Stimulated activated CD4-positive, alpha-beta T cell treated with anti-CD3 and anti-CD28 coated beads, TNF-alpha, amount 100 ng/mL, for 24 hours (primary cell): ENCODE results near the gene IAH1.

Experiments
- DNase-seq, 3 experiments: peaks; one replicate each; pipeline ENCODE4 v3.0.0-alpha.2; 2020; ENCODE audit warnings: low read depth in 3 of 3

The IAH1 gene

GRCh38 chr2:9474361-9475057 lies at the start of gene IAH1:
TSS of gene IAH1 (plus strand) at chr2:9474551. CDS start at chr2:9474567, 16 bp downstream.
- peak; percentile 41 to 62 (median 42) for DNase-seq

GRCh38 chr2:9428965-9429577 lies 45.3 kb upstream of the IAH1 start:
- no peak for DNase-seq

DNA sequence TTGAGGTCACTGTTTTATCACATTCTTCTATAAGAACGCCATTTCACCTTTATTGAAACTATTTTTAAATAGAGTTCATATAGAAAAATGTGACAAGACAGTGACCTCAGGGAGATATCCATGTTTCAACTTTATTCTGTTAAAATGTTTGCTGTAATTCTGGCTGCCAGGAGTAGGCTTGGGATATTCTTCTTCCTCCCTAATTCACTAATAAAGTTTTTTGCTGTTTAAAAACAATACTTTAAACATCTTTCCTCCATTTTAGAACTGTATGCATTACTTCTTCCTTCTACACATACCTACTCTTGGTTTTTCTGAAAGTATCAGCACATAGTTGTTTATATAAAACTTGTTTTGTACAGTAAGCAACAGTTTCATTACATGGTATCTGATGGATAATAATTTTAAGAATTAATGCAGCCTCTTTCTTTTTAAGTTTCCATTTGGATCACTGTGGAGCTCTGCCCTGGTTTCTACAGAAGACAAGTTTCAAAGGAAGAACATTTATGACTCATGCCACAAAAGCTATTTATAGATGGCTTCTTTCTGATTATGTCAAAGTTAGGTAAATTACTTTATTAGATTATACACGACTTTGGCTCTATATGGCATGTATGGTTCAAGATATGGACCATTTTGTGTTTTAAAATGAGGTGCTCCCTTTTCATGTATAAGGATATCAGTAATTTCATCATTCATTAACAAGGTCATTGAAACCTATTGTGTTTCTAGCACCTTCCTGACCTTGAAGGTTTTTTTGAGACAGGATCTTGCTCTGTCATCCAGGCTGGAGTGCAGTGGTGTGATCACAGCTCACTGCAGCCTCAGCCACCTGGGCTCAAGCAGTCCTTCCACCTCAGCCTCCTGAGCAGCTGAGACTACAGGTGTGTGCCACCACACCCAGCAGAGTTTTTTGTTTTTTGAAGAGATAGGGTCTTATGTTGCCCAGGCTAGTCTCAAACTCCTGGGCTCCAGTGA lies 43.7 kb upstream of the IAH1 start:
- no peak for DNase-seq

DNA sequence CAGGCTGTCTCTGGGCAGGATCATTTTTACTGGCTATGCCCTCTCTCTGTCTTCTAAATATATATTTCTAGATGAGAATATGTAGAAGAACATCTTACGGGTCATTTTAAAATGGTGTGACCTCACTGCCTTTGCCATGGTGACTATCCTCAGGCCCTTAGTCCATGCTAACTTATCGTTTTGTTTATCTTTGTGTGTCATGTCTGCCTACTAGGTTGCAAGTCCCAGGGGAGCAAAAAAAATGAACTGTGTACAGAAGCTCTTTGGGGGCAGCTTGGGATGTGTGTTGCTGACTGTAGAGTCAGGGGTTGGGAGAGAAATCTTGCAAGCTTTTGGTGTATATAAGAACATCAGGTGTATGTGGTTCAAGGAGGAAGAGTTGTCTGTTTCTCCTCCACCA lies 39.9 kb upstream of the IAH1 start:
- no peak for DNase-seq

DNA sequence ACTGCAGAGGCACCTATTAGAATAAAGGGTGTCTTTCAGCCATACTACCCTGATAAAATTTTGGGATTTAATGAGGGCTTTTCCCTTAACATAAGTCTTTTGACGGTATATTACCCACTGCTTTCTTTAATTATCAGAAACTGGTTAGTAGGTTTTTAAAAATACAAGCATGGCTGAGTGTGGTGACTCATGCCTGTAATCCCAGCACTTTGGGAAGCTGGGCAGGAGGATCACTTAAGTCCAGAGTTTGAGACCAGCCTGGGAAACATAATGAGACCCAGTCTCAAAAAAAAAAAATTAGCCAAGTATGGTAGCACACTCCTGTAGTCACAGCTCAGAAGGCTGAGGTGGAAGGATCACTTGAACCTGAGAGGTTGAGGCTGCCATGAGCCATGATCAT lies 34.8 kb upstream of the IAH1 start:
- no peak for DNase-seq

DNA sequence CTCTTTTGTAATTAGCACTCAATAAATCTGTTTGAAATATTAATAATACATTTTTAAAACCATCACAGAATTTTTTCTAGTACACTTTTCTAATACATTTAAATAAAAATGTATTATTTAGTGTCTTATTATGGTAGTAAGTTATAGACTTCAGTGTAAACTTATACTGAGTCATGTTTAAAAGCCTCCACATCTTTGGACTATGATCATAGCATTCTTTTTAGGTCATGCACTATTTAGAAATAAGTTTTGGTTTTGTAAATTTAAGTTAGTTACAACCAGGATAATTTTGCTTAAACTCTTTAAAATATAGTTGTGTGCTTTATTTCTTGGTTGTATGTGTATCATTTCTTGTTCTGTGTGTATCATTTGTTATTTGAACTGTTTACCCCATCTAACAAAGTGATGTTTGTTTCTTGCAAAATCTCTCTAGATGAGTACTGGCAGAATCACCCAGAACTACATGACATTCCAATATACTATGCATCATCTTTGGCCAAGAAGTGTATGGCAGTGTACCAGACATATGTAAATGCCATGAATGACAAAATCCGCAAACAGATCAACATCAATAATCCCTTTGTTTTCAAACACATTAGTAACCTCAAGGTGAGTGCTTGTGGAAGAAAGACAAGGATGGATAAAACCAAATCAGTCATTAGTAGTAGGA lies 34.2 kb upstream of the IAH1 start:
- DNase-seq = no peak

DNA sequence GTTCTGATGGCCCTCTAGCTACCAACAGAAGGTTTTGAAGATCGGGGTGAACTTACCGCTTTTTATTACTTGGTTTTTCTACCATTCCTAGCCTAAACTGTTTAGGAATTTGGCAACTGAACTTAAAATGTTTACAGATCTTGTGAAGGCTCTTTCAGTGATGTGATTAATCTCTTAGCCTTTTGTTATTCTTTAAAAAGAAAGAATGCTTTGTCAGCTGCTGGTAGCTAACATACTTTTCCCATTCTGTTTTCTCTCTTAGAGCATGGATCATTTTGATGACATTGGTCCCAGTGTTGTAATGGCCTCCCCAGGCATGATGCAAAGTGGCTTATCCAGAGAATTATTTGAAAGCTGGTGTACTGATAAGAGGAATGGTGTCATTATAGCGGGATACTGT lies 32.8 kb upstream of the IAH1 start:
- DNase-seq = no peak

DNA sequence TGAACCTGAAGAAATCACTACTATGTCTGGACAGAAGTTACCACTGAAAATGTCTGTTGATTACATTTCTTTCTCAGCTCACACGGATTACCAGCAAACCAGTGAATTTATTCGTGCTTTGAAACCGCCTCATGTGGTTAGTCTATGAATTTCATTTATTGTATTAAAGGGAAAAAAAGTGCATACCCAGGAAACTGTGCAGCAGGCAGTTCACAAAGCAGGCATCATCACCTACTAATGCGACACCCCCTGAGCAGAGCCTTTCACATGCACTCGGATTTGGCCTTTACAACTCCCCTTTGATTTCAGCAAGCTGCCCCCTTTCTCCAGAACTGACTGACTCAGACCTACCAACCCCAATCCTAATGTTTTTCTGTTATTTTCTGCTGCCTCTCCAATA lies 30.8 kb upstream of the IAH1 start:
- DNase-seq = no peak

GRCh38 chr2:9445089-9445488 lies 29.3 kb upstream of the IAH1 start:
- no peak for DNase-seq

GRCh38 chr2:9451231-9451630 lies 23.1 kb upstream of the IAH1 start:
- no peak for DNase-seq

GRCh38 chr2:9460441-9461017 lies 13.8 kb upstream of the IAH1 start:
- DNase-seq = no peak

GRCh38 chr2:9461079-9461478 lies 13.3 kb upstream of the IAH1 start:
- DNase-seq = no peak

- no peak for DNase-seq
Measured at GRCh38 chr2:9462313-9462712, 12.0 kb upstream of the IAH1 start.

DNA sequence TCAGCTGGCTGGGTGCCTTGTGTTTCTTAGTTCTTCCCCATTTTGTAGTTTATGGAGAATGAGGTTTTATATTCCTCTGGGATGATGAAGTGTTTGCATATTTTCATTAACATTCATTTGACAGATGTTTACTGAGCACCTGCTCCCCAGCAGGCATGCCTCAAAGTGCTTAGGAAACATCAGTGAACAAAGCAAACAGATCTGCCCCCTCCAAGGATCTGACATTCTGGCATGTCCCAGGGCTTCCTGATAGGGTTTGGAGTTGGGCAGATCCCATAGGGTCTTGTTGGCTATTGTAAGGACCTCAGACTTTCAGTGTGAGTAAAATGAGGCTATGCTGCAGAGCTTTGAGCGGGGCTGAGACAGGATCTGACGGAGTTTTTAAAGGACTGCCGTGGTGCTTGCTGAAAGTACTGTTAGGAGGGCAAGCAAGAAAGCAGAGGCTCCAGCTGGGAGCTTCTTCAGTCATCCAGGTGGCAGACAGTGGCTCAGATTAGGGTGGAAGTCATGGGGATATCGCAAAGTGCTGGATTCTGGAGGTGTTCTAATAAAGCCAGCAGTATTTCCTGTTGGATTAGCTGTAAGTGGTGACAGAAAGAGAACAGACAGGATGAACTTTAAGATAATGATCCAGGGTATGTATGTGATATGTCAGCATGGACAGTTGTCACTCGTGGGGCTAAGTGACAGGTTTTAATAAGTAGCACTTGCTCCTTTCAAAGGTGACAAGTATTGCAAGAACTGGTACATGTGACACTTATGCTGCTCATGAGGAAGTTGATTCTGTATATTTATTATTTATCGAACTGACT lies 11.3 kb upstream of the IAH1 start:
- no peak for DNase-seq

DNA sequence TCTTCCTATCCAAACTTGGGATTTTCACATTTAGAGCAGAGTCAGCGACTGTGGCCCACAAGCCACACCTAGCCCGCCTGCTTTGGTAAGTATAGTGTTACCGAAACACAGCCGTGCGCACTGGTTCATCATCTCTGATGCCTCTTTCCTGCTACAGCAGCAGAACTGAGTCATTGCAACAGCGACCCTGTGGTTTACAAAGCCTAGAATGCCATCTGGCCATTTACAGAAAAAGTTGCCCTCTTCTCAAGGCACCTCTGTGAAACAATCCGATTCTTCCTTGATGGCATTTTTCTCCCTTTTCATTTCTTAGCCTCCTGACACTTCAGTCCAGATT lies 10.7 kb upstream of the IAH1 start:
- peak in 1 of 3 experiments; percentile 5 for DNase-seq

GRCh38 chr2:9465170-9465569 lies 9.2 kb upstream of the IAH1 start:
- DNase-seq = no peak

GRCh38 chr2:9466147-9466683 lies 8.1 kb upstream of the IAH1 start:
- no peak for DNase-seq

- DNase-seq = no peak
Measured at GRCh38 chr2:9467687-9468086, 6.7 kb upstream of the IAH1 start.

- DNase-seq = no peak
Measured at GRCh38 chr2:9471206-9471605, 3.1 kb upstream of the IAH1 start.

DNA sequence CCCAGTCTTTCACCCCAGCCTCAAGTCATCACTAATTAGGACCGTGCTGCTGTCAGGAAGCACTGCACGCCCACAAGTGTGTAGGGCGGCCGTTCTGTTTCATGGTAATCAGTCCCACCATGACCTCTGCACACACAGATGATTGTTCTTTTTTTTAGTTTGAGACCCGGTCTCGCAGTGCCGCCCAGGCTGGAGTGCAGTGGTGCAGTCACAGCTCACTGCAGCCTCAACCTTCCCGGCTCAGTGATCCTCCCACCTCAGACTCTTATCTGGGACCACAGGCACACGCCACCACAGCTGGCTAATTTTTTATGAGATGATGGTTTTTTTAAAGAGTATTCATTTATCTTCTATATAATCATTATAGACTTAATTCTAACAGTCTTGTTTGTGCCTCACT lies 1.8 kb upstream of the IAH1 start:
- no peak for DNase-seq
